Measurements from ENCODE around the gene GPBP1.
"Not testable (repeated sequence)": the region's sequence is repeated elsewhere in the genome, so short reads cannot be mapped to it uniquely, and the experiment has no call there.

Gene GPBP1

GRCh38 chr5:57179262-57180200 lies 5.7 kb downstream of the GPBP1 start:
- in situ Hi-C loops (cut with HindIII; ENCODE audit: low pct_ligation_motif_present, low sequenced_read_pairs) = no loop called here
- Histone ChIP-seq H3K4me3 (ENCODE audit: low read depth, low read length) (peak overlapping the region; percentile 10), H3K36me3 (replicated peaks) (no peaks in the 10 kb centered on the region), H3K27ac (no peak overlapping the region), H3K27me3 (replicated peaks) (no peaks in the 10 kb centered on the region)
- DNase-seq = no peak
- TF ChIP-seq CTCF (IDR thresholded peaks at IDR 0.05; ENCODE audit: low read depth, low read length, missing control alignments) = no peak

GRCh38 chr5:57181154-57181553 lies 7.3 kb downstream of the GPBP1 start:
- no peak for DNase-seq
- in situ Hi-C loops (cut with HindIII; ENCODE audit: low pct_ligation_motif_present, low sequenced_read_pairs) = no loop called here
- no peak for TF ChIP-seq CTCF (IDR thresholded peaks at IDR 0.05; ENCODE audit: low read depth, low read length, missing control alignments)
- Histone ChIP-seq H3K27me3 (replicated peaks) (no peaks in the 10 kb centered on the region), H3K4me3 (ENCODE audit: low read depth, low read length) (no peak overlapping the region), H3K36me3 (replicated peaks) (no peaks in the 10 kb centered on the region), H3K27ac (no peak overlapping the region)

- no peak for TF ChIP-seq CTCF (IDR thresholded peaks at IDR 0.05; ENCODE audit: low read depth, low read length, missing control alignments)
- no peak for DNase-seq
- no peaks in the 10 kb centered on the region for H3K36me3 ChIP-seq (replicated peaks)
- H3K27ac ChIP-seq = no peak overlapping the region
- in situ Hi-C loops (cut with HindIII; ENCODE audit: low pct_ligation_motif_present, low sequenced_read_pairs) = no loop called here
- H3K27me3 ChIP-seq (replicated peaks) = no peaks in the 10 kb centered on the region
- no peak overlapping the region for H3K4me3 ChIP-seq (ENCODE audit: low read depth, low read length)
Observed at GRCh38 chr5:57184322-57184721, 10.5 kb downstream of the GPBP1 start.

- Histone ChIP-seq H3K27me3 (replicated peaks) (no peaks in the 10 kb centered on the region), H3K27ac (no peak overlapping the region), H3K4me3 (ENCODE audit: low read depth, low read length) (no peak overlapping the region), H3K36me3 (replicated peaks) (no peaks in the 10 kb centered on the region)
- no peak for DNase-seq
- TF ChIP-seq CTCF (IDR thresholded peaks at IDR 0.05; ENCODE audit: low read depth, low read length, missing control alignments) = no peak
- in situ Hi-C loops (cut with HindIII; ENCODE audit: low pct_ligation_motif_present, low sequenced_read_pairs) = no loop called here
Observed at GRCh38 chr5:57185313-57185712, 11.5 kb downstream of the GPBP1 start.

- no peak for TF ChIP-seq CTCF (IDR thresholded peaks at IDR 0.05; ENCODE audit: low read depth, low read length, missing control alignments)
- Histone ChIP-seq H3K36me3 (replicated peaks) (no peaks in the 10 kb centered on the region), H3K27ac (no peak overlapping the region), H3K4me3 (ENCODE audit: low read depth, low read length) (no peak overlapping the region), H3K27me3 (replicated peaks) (no peaks in the 10 kb centered on the region)
- no peak for DNase-seq
- in situ Hi-C loops (cut with HindIII; ENCODE audit: low pct_ligation_motif_present, low sequenced_read_pairs) = no loop called here
Observed at GRCh38 chr5:57186194-57186593, 12.3 kb downstream of the GPBP1 start.

GRCh38 chr5:57187977-57188376 lies 14.1 kb downstream of the GPBP1 start:
- H3K27me3 ChIP-seq (replicated peaks); in situ Hi-C loops (cut with HindIII; ENCODE audit: low pct_ligation_motif_present, low sequenced_read_pairs); H3K4me3 ChIP-seq (ENCODE audit: low read depth, low read length); H3K36me3 ChIP-seq (replicated peaks); H3K27ac ChIP-seq; DNase-seq: not testable (repeated sequence)

All from brain microvascular endothelial cell (primary cell).